ENCODE data around the gene MLH3.
A peak's percentile ranks its signal among the peaks of the same experiment; 100 is the strongest.

Gene MLH3

GRCh38 chr14:74983343-74983742 is 67.9 kb downstream of the MLH3 start:
- DNase-seq, result no peak

- no peak for DNase-seq
These were observed 68.6 kb downstream of the MLH3 start for GRCh38 chr14:74982661-74983060.

- no peak for DNase-seq
These were observed 69.4 kb downstream of the MLH3 start for GRCh38 chr14:74981833-74982232.

DNA sequence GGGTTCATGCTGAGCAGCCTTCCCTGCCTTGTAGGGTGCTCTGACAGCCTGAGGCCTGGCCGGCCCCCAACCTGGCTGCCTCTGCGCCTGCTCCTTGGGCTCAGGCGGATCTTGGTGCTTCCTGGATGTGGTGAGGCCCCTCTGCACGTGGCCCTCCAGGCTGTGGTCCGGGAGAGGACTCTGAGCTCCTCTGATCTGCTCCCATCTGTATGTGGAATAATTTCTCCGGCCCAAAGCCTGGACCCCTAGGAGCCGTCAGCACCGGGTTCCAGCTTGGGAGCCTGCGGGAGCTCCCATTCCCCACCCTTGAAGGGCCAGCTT is 69.8 kb downstream of the MLH3 start:
- no peak for DNase-seq

DNA sequence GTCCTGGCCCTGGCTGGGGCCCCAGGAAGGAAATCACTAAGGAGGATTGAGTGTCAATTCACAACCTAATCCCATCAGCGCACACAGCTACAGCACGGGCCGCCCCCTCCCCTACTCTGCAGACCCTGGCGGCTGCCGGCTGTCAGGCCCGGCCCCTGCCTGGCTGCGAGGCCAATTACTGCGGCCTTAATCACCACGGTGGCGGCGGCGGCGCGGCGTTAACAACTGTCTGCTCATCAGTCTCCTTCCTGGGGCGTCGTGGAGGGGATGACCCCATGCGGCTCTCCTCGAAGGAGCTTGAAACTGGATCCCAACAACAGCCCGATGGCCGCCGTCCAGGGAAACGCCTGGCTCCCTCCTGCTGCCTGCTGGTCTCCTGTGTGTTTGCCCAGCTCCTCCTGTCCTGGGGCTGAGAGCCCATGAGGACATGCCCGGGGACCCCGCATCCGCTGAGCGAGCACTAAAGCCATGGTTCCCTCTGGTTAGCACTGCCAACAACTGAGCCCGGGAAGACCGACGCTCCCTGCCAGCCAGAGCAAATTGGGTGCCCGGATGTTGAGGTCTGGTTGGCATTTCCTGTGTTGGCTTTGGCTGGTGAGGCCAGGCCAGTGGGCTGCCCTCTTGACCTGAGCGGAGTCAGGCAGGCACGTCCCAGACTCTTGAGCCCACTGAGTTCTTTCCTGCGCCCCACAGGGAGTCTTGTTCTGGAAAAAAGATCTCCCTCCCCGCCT is 70.4 kb downstream of the MLH3 start:
- DNase-seq, result peak; percentile 49

- DNase-seq, result no peak
These were observed 70.9 kb downstream of the MLH3 start for GRCh38 chr14:74980398-74980730.

GRCh38 chr14:74979442-74980397 is 71.5 kb downstream of the MLH3 start:
- DNase-seq, result peak; percentile 27

- no peak for DNase-seq
These were observed 72.2 kb downstream of the MLH3 start for GRCh38 chr14:74979029-74979428.

GRCh38 chr14:74978416-74978947 is 72.8 kb downstream of the MLH3 start:
- no peak for DNase-seq

GRCh38 chr14:74977901-74978385 is 73.3 kb downstream of the MLH3 start:
- DNase-seq, result no peak

DNA sequence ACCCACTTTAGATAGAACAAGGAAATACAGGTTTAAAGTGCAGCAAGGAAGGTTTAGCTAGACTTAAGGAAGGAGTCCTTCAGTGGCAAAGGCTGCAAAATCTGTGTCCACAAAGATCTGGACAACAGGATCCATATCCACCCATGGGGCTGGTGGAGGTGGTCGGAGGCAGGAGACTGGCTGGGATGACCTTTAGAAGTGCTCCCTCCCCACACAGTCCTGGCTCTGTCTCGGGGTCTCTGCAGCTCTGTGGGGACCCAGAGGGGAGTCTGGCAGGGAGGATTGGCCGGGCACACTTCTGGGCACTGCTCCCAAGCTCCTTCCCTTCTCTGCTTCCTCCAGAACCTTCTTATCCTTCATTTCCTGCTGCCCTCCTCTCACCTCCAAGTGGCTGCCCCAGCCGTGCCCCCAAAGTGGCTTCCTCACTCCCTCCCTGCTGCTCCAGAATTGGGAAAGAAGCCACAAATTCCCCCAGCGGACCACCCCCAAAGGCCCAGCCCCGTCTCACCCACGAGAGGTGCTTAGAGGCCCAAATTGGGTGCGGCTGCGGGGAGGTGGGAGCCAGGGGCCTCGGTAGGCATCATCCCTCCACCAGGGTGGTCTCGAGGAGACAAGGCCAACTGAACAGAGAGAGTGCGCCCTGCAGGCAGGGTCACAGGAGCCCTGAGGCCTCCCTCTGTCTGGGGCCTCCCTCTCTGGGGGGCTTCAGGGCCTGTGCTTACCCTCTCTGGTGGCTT is 73.9 kb downstream of the MLH3 start:
- no peak for DNase-seq

DNA sequence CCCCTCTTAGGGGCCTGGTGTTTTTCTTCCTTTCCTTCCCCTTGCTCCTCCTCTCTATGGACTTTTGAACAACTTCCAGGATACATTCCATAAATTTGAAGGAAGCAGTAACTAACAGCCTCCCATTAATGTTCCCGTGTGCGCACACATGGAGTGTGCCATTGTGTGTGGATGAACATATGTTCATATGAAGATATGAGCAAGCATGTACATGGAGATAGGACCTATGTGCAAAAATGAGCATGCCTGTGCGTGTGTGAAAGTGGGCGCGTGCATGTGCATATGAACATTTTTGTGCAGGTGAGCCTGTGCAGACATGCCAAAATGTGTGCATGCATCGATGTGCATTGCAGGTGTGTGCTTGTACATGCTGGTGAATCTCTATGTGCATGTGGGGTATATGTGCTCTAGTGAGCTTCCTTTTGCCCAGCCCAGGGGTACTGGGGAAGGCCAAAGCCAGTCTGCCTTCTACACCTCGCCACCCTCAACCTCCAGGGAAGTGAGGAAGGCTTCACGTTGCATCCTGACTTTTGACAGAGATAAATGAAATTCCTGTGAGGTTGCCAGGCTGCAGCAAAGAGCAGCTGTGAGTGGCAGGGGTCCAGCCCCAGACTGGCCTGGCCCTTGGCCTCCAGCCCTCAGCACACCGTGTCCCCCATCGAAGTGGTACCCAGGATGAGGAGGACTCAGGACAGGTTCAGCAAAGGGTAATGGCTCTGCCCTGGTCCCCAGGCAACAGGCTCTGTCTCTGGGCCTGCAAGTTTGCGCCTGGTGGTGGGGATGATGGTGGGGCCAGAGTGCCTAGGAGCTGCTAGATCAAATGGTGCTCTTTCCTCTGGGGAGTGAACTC is 74.8 kb downstream of the MLH3 start:
- DNase-seq, result no peak

GRCh38 chr14:74975059-74975810 is 76.0 kb downstream of the MLH3 start:
- no peak for DNase-seq

DNA sequence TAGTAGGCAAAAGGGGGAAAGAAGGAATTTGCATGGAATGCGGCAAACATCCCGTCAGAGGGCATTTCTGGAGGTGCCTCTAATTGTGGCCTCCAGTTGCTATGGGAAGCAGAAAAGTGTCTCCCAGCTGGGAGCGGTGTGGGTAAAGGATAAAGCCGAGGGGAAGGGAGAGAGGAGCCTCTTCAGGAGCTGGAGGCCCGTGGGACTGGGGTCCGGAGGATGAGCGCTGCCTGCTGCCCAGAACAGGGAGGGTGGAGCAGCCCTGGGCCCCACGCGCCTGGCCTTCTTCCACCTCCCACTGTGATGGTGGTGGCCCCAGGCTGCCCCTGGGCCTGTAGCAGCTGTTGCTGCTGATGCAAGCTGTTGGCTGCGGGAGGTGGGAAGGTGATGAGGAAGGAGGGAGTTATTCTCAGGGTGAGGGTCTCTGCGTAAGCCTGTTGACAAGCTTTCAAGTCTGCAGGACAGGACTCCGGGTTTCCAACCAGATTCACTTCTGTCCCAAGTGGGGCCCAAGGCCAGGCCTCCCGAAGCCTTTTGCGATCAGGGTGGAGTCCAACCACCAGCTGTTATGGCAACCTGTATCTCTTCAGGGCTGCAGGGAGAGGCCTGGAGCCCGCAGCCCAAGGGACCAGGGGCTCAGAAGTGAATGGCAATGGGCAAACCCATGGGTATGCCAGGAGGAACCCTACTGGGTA is 76.8 kb downstream of the MLH3 start:
- DNase-seq, result no peak

DNA sequence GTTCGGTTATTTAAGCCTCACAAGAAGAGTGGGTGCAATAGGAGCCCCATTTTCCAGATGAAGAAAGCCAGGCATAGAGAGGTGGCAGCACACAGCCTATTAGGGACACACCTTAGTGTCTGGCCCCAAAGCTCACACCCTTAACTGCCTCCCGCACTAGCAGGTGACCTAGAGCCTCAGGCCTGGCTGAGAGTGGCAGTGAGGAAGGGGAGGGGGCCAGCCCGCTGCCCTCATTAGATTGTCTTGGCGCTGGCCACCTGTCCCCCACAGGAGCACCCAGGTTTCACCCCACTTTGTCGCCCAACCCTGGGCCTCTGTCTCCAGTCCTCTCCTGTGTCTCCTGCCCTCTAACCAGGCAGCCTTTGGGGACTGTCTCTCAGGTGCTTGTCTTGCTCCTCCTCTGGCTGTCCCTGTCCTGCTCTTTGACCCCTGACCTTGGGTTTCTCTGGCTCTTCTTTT is 77.3 kb downstream of the MLH3 start:
- DNase-seq, result no peak

DNA sequence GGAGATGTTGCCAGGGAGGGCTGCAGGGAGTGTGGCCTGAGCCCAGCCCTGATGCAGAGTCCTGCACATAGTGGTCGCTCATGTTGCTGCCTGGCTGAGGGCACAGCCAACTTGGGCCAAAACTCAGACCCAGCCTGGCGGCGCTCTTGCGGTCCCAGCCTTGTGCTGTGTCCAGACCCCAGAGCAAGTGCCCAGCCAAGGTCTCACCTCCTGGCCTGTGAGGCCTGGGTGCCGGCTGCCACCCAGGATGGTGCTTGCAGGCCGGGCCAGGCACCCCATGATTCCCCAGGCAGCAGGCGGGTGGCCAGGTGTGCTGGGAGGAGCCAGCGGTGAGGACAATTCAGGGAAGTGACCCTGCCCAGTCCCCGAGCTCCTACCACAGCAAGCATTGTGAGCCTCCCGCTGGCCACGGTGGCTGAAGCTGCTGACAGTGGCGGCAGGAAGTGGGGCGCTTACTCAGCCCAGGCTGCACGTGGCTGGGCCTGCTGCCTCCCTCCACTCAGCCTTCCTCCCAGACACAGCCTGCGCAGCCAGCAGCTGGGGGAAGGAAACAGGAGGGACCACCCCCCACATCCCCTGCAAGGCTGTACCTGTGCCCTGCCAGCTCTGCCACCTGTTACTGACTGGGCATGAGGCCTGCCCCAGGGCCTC is 78.1 kb downstream of the MLH3 start:
- peak; percentile 47 for DNase-seq

GRCh38 chr14:74968811-74969210 is 82.5 kb downstream of the MLH3 start:
- no peak for DNase-seq

DNA sequence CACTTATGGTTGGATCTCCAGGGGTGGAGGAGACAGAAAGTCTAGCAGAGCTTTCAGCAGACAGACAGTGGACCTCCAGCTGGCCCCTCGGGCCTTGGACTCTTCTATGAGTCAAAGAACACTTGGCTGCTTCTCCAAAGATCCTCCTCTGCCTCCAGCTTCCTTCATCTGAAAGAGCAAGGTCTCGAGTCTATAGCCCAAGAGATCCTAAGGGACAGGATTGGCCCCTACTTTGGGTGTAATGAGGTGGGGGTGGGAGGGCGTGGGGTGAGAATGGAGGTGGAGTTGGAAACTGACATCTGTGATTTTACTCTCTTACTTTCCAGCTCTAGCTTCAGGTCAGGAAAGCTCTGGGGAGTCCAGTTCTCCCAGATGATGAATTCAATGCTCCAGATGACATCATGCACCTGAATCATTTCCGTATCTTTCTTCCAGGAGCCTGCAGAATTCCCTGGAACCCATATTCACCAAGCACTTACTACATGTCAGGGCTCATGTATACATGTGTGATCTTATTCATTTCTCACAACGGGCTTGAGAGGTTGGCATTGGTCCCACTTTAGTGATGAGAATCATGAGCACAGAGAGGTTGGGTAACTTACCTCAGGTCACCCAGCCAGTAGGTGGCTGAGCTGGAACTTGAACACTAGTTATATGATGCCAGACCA is 85.6 kb downstream of the MLH3 start:
- DNase-seq, result peak; percentile 52

DNA sequence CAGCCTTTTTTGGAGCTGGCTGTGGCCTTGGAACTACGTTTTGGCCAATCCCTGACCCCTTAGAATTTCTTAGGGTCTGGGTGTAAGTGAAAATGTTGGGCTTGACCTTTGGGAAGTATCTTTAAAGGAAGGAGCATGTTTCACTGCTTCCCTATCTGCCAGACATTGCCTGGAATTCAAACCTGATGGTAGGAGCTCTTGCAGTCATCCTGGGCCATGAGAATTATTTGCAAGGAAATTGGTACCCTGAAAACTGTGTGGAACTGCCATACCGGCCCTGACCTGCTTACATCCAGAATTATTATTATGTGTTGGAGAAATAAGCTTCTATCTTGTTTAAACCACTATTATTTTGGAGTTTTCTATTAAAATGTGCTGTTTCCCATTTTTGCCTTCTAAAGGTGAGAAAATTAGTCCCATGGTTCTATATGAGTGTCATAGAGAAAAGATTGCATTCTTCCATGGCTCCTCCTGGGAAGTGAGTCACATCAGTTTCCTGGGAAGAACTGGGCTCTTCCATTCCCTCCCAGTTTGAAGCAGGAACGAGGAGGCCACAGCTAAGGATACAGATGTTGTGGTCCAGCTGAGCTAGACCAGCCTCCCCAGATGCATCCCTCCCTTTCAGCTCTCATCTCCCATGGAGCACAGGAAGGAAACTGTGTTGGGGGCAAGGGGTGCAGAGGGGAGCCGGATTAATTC is 86.3 kb downstream of the MLH3 start:
- peak; percentile 42 for DNase-seq

Measured in fibroblast of skin of abdomen (primary cell).